Stimulated activated CD4-positive, alpha-beta T cell treated with anti-CD3 and anti-CD28 coated beads, Interleukin-15, amount 100 ng/mL, for 1 hour (primary cell): ENCODE data around the gene CALHM6.
"Not testable (repeated sequence)": the region's sequence is repeated elsewhere in the genome, so short reads cannot be mapped to it uniquely, and the experiment has no call there.

ENCODE experiments used
- DNase-seq, 2 donors: peaks; one replicate each; pipeline ENCODE4 v3.0.0-alpha.2; 2020; ENCODE audit warnings: low read depth in 1 of 2, low spot score in 1 of 2

Gene CALHM6

DNA sequence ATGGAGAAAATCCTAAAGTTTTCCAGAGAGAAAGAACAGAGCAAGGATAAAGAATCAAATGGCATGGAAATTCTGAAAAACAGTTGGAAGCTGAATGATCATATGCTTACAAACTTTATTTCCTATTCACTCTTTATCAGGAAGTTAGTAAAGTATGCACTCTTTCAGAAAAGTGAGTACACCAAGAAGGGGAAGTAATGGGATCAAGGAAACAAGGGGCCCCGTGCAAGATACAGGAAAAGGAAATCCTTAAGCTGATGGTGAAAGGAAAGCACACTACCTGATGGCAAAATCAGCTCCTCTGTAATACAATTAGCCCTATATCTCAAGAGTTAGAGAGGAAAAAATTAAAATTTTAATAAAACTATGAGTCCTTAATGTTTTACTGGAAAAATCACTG lies 14.0 kb downstream of the CALHM6 start:
- DNase-seq = no peak

DNA sequence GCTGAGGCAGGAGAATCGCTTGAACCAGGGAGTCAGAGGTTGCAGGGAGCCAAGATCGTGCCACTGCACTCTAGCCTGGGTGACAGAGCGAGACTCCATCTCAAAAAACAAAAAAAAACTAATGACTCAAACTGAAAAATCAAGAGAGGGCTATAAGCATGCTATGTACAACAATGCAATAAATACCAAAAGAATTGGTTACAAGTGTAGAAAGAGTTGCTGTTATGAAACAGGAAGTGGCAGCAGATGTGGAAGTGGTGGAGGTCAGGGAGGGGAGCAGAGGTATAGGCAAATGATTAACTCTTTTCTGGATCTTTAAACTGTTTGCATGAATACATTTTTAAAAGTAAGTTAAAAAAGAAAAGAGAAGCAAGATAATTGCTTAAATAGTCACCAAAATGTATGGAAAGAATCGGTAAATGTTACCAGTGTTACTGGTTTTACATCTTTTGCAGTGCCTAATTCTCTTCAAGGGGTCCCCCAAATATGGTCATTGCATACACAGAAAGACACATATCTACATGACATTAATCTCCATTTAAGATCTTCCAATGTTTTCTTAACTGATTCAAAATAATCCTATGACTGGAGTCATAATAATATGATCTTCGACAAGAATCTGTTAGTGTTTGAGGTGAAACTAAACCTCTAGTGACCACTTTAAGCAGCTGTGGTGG lies 15.0 kb downstream of the CALHM6 start:
- no peak for DNase-seq

GRCh38 chr6:116482780-116483179 lies 21.6 kb downstream of the CALHM6 start:
- DNase-seq = no peak

DNA sequence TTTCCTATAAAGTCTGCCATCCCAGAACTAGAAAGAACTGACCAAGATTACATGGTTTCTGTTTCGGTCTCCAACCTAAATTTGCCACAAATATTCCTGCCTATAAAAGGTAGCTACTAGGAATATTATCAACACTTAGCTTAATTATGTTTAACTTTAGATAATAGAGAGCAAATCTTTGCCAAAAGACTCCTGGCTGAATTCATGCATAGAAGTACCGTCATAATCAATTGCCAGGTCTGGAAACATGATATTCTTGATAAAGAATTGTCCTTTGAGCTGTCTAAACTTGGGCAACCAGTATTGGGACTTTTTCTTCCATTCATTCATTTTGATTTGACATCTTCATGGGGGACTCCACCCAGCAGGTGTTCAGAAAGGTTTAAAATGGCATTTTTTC lies 22.4 kb downstream of the CALHM6 start:
- DNase-seq = no peak

DNA sequence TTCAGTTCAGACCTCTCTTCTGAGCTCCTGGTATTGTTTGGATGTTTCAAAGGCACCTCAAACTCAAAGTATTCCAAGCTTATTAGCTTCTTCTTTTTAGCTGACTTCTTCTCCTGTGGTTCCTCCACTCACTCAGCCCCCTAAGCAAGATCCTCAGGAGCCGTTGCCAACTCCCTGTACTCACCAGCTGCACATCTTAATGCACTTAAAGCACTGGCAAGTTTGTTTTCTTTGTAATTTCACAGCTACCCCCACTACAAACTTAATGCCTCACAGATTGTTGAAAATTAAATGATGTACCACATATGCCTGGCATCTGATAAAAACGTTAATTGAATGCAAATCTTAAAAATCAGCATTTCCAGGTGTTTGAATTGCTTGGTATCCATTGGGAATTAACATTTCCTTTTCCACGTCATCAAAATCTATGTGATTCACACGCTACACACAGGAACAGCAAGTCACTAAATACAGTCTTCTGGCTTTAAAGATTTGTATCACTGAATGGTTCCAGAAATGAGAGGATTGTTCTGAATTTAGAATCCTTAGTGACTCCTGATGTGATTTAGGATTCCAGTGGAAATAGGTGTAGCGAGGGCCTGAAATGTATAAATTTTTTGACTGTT lies 24.5 kb downstream of the CALHM6 start:
- DNase-seq = no peak

GRCh38 chr6:116491610-116492330 lies 30.6 kb downstream of the CALHM6 start:
- DNase-seq = no peak

DNA sequence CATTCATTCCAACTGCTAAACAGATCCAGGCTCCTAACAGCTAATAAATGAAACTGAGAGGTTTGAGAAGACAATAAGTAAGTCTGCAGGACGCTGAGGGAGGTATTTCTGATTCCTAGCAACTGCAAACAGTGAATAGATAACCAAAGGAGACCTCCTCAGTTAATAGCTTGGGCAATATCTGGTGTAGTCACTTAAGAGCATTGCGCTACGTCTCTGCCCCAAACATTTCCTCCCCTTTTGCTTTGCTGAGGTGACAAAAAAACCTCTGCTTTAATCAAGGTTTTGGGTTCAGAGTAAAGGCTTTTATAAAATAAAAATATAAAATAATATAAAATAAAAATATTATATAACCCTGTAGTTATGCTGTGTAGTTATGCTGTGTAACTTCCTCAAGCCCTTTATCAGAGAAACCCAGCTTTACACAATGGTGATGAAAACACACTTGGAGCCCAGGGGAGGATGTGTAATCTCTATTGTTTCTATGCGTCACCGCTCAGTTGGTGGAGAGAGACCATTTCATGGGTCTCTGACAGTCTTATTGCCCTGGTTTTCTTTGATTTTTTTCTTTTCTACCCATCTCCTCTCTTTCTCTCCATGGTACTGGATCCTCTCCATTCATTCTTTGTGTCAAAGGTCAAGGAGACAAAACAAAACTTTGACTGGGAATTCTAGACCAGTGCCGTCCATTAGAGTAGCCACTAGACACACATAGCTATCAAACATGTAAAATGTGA lies 31.3 kb downstream of the CALHM6 start:
- no peak for DNase-seq

- DNase-seq = not testable (repeated sequence)
These were observed 34.0 kb downstream of the CALHM6 start for GRCh38 chr6:116495161-116495560.

- DNase-seq = no peak
These were observed 36.0 kb downstream of the CALHM6 start for GRCh38 chr6:116497113-116497676.

DNA sequence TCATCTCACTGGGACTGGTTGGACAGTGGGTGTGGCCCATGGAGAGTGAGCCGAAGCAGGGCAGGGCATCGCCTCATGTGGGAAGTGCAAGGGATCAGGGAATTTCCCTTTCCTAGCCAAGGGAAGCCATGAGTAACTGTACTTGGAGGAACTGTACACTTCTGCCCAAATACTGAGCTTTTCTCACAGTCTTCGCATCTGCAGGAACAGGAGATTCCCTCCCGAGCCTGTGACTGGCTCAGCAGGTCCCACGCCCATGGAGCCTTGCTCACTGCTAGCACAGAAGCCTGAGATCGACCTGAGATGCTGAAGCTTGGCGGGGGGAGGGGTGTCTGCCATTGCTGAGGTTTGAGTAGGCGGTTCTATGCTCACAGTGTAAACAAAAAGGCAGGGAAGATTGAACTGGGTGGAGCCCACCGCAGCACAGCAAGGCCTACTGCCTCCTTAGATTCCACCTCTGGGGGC lies 39.8 kb downstream of the CALHM6 start:
- DNase-seq = no peak

GRCh38 chr6:116507324-116507723 lies 46.1 kb downstream of the CALHM6 start:
- no peak for DNase-seq

- DNase-seq = no peak
These were observed 47.4 kb downstream of the CALHM6 start for GRCh38 chr6:116508527-116508926.

- no peak for DNase-seq
These were observed 50.4 kb downstream of the CALHM6 start, which contains the start of gene CALHM5 for GRCh38 chr6:116511424-116512110. TSS of gene CALHM5 (plus strand) at chr6:116511639. CDS start at chr6:116511697, 58 bp downstream.

DNA sequence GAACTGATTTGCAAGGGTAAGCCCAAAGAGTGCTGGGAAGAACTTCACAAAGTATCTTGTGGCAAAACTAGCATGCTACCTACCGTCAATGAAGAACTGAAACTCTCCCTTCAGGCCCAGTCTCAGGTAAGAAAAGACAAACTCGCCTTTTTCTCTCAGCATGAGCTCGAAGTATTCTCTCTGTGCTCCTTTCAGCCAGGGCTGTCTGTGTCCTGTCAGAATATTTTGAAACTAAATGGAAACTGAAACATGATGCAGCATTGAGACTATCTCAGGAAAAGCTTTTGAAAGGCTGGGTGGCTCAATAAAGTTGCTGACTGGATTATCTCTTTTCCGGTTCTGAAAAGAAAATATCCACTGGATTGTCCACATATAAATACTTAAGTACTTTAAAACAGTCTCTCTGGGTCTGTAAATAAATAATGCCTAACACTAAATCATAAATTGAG lies 51.0 kb downstream of the CALHM6 start:
- no peak for DNase-seq

- no peak for DNase-seq
These were observed 51.6 kb downstream of the CALHM6 start for GRCh38 chr6:116512734-116513133.
